Coronary artery (tissue), 2 donors: ENCODE results near the gene SORCS3.

Source experiments
- DNase-seq: peaks from one replicate; pipeline ENCODE4 v3.0.0-alpha.2; 2017; ENCODE audit warnings: low spot score
- H3K27ac ChIP-seq, 2 donors: fragments of 200-600 bp; sonication (generic); one replicate each; pipeline ENCODE4 v1.5.1; 2016 to 2019
- H3K4me3 ChIP-seq: fragments of 200-600 bp; sonication (generic); 2 replicates; pipeline ENCODE4 v1.5.1; 2016; ENCODE audit warnings: mild to moderate bottlenecking, moderate library complexity
- TF ChIP-seq, protein P1 (sequence below): fragments of 200-600 bp; sonication (generic); IDR thresholded peaks from one replicate; pipeline ENCODE4 v1.5.1; 2019; ENCODE audit warnings: antibody characterized with exemption

Gene SORCS3

DNA sequence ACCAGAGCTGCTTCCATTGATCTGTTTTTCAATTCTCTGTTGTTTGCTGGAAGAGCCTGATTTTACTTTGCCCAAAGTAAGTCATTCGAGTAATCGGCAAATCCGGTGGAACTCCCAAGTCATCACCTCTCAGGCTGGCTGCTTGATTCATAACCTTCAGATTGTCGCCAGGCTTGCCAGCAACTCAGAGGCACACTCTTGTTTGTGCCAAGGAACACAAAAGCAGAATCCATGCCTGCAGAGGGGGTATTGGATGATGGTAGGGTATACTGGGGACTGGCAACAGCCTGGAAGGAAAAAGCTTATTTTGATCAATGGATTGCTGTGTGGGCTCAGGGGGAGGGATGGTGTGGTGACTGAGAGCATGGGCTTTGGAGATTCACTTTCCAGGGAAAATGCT, 542.4 kb downstream of the SORCS3 start:
- TF ChIP-seq, protein P1, sequence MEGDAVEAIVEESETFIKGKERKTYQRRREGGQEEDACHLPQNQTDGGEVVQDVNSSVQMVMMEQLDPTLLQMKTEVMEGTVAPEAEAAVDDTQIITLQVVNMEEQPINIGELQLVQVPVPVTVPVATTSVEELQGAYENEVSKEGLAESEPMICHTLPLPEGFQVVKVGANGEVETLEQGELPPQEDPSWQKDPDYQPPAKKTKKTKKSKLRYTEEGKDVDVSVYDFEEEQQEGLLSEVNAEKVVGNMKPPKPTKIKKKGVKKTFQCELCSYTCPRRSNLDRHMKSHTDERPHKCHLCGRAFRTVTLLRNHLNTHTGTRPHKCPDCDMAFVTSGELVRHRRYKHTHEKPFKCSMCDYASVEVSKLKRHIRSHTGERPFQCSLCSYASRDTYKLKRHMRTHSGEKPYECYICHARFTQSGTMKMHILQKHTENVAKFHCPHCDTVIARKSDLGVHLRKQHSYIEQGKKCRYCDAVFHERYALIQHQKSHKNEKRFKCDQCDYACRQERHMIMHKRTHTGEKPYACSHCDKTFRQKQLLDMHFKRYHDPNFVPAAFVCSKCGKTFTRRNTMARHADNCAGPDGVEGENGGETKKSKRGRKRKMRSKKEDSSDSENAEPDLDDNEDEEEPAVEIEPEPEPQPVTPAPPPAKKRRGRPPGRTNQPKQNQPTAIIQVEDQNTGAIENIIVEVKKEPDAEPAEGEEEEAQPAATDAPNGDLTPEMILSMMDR = no peak
- H3K27ac ChIP-seq = no peak overlapping the region
- H3K4me3 ChIP-seq = no peak overlapping the region
- DNase-seq = no peak

DNA sequence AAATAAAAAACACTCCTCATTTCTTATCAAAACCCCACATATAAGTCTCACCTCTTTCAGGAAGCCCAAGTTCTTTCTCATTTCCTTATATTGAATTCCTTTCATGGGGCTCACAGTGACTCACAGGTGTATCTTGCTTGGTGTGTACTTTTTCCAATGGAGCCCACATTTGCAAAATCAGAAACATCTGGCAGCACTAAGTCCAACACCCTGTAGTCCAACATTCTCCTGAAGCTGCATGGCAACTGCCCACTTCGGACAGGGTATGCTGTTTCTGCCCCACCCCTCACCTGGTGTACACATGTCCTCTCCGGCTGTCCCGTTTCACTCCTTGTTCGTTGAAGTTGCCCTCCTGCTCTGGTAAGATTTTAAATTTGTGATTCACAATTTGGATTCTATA, 544.1 kb downstream of the SORCS3 start:
- H3K27ac ChIP-seq = no peak overlapping the region
- H3K4me3 ChIP-seq = no peak overlapping the region
- DNase-seq = no peak
- TF ChIP-seq, protein P1 = no peak

DNA sequence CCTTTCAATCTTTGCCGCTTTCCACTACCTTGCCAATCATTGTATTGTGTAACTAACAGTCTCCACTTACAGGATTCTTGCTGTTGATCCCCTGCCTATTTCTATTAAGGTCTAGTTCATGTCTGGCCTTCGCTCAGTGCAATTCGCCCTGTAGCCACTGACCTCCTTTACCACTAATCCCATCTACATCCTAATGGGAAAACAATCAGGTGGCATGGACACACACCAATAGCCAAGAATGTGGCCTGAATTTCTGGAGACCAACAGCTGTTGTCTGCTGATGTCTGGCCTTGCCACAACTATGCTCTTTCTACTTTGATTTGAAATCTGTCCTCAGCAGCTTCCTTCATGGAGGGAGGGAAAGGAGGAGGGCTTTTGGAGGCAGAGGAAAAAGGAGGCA, 546.2 kb downstream of the SORCS3 start:
- DNase-seq = no peak
- Histone ChIP-seq H3K27ac (no peak overlapping the region), H3K4me3 (no peak overlapping the region)
- TF ChIP-seq, protein P1 = no peak

DNA sequence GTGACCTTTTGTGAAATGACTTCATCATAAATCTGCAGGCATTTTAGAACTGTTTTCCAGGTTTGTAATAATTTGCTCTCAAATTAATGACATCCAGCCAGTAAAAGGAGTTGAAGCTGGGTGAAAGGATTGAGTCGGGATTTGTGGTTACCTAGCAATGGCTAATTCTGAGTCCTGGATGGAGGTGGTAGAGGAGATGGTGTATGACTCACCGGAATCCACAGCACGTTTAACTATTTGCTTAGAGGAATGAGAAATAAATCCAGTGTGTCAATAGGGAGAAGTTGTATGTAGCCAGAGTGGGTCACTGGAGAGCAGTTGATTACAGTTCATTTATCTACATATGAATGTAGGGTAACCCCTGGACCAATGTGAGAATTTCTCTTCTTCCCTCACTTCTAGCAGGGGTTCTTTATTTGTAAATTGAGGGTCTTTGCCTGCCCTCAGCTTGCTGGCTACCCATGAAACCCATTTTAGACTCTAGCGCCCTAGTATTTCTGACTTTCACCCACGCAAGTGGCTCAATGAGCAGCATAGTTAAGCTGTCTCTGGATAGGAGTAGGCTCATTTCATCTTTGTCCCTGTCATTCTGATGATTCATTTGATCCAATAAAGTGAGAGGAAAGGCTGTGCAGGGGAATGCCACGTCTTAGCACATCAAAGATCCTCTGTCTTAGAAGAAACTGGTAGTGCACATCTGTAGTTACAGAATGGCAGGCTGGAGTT, 547.8 kb downstream of the SORCS3 start:
- TF ChIP-seq, protein P1 = no peak
- DNase-seq = no peak
- H3K4me3 ChIP-seq = no peak overlapping the region
- no peak overlapping the region for H3K27ac ChIP-seq

DNA sequence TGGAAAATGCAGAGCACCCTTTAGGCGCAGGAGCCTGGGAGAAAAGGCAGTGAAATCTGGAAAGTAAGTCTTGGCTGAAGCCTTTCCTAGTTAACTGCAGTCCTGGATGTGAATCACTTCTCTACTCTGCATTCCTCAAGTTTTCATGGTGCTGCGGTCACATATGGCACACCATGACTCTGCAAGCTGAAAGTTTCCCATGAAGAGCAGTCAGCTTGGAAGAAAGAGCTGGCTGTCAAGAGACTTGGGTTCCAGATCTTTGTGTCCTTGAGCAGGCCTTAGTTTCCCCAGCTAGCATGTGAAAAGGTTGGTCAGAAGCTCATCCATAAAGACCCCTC, 548.3 kb downstream of the SORCS3 start:
- TF ChIP-seq, protein P1 = no peak
- no peak for DNase-seq
- Histone ChIP-seq H3K4me3 (no peak overlapping the region), H3K27ac (no peak overlapping the region)

GRCh38 chr10:105192146-105192545, 551.1 kb downstream of the SORCS3 start:
- H3K4me3 ChIP-seq = no peak overlapping the region
- TF ChIP-seq, protein P1 = no peak
- DNase-seq = no peak
- no peak overlapping the region for H3K27ac ChIP-seq

DNA sequence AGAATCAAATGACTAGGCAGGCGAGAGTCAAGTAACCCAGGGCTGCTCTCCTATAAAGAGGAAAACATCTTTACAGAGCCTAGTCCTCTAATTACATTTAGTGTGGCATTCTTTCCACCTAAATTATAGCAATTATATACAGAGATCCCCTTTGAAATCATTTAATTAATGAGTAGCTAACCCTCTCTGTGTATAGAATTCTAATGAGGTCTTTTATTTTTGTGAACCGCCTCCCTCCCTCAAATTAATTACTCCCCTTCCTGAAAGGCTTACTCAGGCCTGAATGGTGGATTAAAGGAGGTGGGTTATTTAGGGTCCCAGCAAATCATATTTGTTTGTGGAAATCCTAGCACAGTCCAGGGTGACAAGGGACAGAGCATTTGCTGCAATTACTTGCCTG, 551.8 kb downstream of the SORCS3 start:
- DNase-seq = no peak
- TF ChIP-seq, protein P1 = no peak
- Histone ChIP-seq H3K27ac (no peak overlapping the region), H3K4me3 (no peak overlapping the region)
